Tibial nerve (tissue), 4 donors: ENCODE measurements around the gene BEND5. TPM values are rescaled to one million over a fixed set of nuclear protein-coding genes. Genes with fewer than 3 reads are reported as not detected.
A peak's percentile ranks its signal among the peaks of the same experiment; 100 is the strongest.

ENCODE experiments used
- DNase-seq, 2 donors: peaks; one replicate each; pipeline ENCODE4 v3.0.0-alpha.2; 2019; ENCODE audit warnings: low spot score in 2 of 2
- H3K27ac ChIP-seq, 4 donors: fragments of 200-600 bp; sonication (generic) in 3 of 4; one replicate each; pipeline ENCODE4 v1.5.1; 2017 to 2019; ENCODE audit warnings: mild to moderate bottlenecking in 1 of 4
- H3K27me3 ChIP-seq, 2 donors: fragments of 200-600 bp; sonication (generic) in 1 of 2; one replicate each; pipeline versions ENCODE4 v1.5.1 to v1.6.0; 2017 to 2019
- H3K36me3 ChIP-seq, 3 donors: fragments of 200-600 bp; sonication (generic); one replicate each; pipeline ENCODE4 v1.5.1; 2018 to 2019
- H3K4me1 ChIP-seq, 4 donors: fragments of 200-600 bp; sonication (generic) in 3 of 4; one replicate each; pipeline ENCODE4 v1.5.1; 2017 to 2019
- H3K4me3 ChIP-seq, 4 donors: fragments of 200-600 bp; sonication (generic) in 3 of 4; one replicate each; pipeline ENCODE4 v1.5.1; 2017 to 2019; ENCODE audit warnings: mild to moderate bottlenecking in 1 of 4, moderate library complexity in 1 of 4
- H3K9me3 ChIP-seq, 4 donors: fragments of 200-600 bp; sonication (generic) in 3 of 4; one replicate each; pipeline ENCODE4 v1.5.1; 2017 to 2019
- EP300 ChIP-seq, 2 donors: sonication (generic); formaldehyde crosslinking; IDR thresholded peaks; one replicate each; pipeline ENCODE4 v1.6.1; 2017; ENCODE audit warnings: antibody characterized with exemption in 2 of 2, mild to moderate bottlenecking in 1 of 2
- POLR2A ChIP-seq, 2 donors: fragments of 450-650 bp; IDR thresholded peaks; one replicate each; pipeline ENCODE4 v1.6.1; 2017; ENCODE audit warnings: antibody characterized with exemption in 2 of 2, mild to moderate bottlenecking in 2 of 2, moderate library complexity in 2 of 2
- WGBS, 2 donors: methylation state at CpG; one replicate each; pipeline ENCODE4 v1.1.5; 2018; 5-methylcytosine and 5-hydroxymethylcytosine counted together
- total RNA-seq, 4 donors: library from RNA; depleted of rRNA; stranded (reverse); fragments of >200 nt; gene quantifications; one replicate each; pipeline ENCODE4 v1.1.0, GENCODE V29; 2016
- TF ChIP-seq, protein P1 (sequence below), 5 experiments: fragments of 200-600 bp in 3 of 5; fragments of 450-650 bp in 2 of 5; sonication (generic) in 3 of 5; IDR thresholded peaks; one replicate each; pipeline ENCODE4 v1.5.1; 2016 to 2019; ENCODE audit warnings: antibody characterized with exemption in 5 of 5, mild to moderate bottlenecking in 3 of 5, moderate library complexity in 2 of 5

Gene BEND5
- total RNA-seq, 4 donors from 2014 or later, result 1.5 to 4.7 (median 2.8) TPM

- no peaks in the 10 kb centered on the region for H3K9me3 ChIP-seq
- H3K36me3 ChIP-seq, result no peaks in the 10 kb centered on the region
- TF ChIP-seq EP300 (IDR thresholded peaks at IDR 0.05) (no peak), POLR2A (IDR thresholded peaks at IDR 0.05) (no peak)
- TF ChIP-seq, protein P1, sequence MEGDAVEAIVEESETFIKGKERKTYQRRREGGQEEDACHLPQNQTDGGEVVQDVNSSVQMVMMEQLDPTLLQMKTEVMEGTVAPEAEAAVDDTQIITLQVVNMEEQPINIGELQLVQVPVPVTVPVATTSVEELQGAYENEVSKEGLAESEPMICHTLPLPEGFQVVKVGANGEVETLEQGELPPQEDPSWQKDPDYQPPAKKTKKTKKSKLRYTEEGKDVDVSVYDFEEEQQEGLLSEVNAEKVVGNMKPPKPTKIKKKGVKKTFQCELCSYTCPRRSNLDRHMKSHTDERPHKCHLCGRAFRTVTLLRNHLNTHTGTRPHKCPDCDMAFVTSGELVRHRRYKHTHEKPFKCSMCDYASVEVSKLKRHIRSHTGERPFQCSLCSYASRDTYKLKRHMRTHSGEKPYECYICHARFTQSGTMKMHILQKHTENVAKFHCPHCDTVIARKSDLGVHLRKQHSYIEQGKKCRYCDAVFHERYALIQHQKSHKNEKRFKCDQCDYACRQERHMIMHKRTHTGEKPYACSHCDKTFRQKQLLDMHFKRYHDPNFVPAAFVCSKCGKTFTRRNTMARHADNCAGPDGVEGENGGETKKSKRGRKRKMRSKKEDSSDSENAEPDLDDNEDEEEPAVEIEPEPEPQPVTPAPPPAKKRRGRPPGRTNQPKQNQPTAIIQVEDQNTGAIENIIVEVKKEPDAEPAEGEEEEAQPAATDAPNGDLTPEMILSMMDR (IDR thresholded peaks at IDR 0.05), result no peak
- no peak overlapping the region for H3K4me3 ChIP-seq
- H3K27ac ChIP-seq, result no peak overlapping the region
- H3K4me1 ChIP-seq, result no peaks in the 10 kb centered on the region
- no peaks in the 10 kb centered on the region for H3K27me3 ChIP-seq
- DNase-seq, result no peak
- WGBS, 2 donors, result 75 to 79% methylated on average over 2 of the region's 2 CpGs
Measured at GRCh38 chr1:48784301-48784700, 7.6 kb upstream of the BEND5 start.

GRCh38 chr1:48777219-48777895 is 666 bp upstream of the BEND5 start:
- H3K4me1 ChIP-seq, result peaks cover 0 to 27% (median 6%) of the 10 kb centered on the region in 4 donors
- no peaks in the 10 kb centered on the region for H3K36me3 ChIP-seq
- H3K27me3 ChIP-seq, result no peaks in the 10 kb centered on the region
- TF ChIP-seq EP300 (IDR thresholded peaks at IDR 0.05), result no peak
- TF ChIP-seq, protein P1 (IDR thresholded peaks at IDR 0.05), result no peak
- TF ChIP-seq POLR2A (IDR thresholded peaks at IDR 0.05), result no peak
- H3K9me3 ChIP-seq, result no peaks in the 10 kb centered on the region
- no peak for DNase-seq
- H3K4me3 ChIP-seq, result peak overlapping the region; percentile 67 to 92 (median 78)
- H3K27ac ChIP-seq, result peak overlapping the region in 1 of 4 donors; percentile 85
- WGBS, 2 donors, result 6 to 9% methylated on average over 17 of the region's 17 CpGs

DNA sequence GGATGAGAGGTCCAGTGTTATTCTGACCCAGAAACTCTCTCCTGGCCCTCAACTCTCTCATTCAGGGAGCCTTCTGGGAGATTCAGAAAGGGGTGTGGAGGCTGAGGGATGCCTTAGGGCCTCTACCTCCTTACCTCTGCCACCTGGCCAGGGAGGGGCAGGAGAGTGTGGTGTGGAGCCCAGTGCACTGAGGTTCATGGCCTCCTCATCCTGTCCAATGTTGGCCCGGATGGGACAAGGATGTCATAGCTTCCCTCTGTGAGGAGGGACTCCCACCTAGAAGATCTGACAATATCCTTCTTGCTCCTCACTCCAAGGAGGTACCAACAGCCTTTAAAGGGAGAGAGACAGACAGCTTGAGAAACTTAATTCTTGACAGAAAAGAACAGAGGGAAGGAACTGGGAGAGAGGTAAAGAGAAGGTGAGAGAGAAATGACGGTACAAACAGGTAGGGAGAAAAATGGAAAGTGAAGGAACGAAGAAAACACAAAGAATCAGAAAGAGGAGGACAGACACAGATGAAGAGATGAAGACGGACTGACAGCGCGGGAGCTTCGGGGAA is 779 bp downstream of the BEND5 start:
- peak overlapping the region; percentile 67 to 92 (median 78) for H3K4me3 ChIP-seq
- WGBS, 2 donors, result 5 to 6% methylated on average over 7 of the region's 7 CpGs
- no peaks in the 10 kb centered on the region for H3K36me3 ChIP-seq
- H3K9me3 ChIP-seq, result no peaks in the 10 kb centered on the region
- TF ChIP-seq, protein P1 (IDR thresholded peaks at IDR 0.05), result no peak
- TF ChIP-seq EP300 (IDR thresholded peaks at IDR 0.05) (no peak), POLR2A (IDR thresholded peaks at IDR 0.05) (no peak)
- H3K27ac ChIP-seq, result peak overlapping the region; percentile 56 to 87 (median 83)
- H3K27me3 ChIP-seq, result no peaks in the 10 kb centered on the region
- H3K4me1 ChIP-seq, result peaks cover 0 to 27% (median 8%) of the 10 kb centered on the region in 4 donors
- DNase-seq, result no peak

GRCh38 chr1:48773133-48773532 is 3.6 kb downstream of the BEND5 start:
- Histone ChIP-seq H3K9me3 (no peaks in the 10 kb centered on the region), H3K36me3 (no peaks in the 10 kb centered on the region), H3K27me3 (no peaks in the 10 kb centered on the region), H3K4me1 (peaks cover 0 to 31% (median 10%) of the 10 kb centered on the region in 4 donors), H3K4me3 (no peak overlapping the region), H3K27ac (no peak overlapping the region)
- no peak for TF ChIP-seq EP300 (IDR thresholded peaks at IDR 0.05)
- no peak for TF ChIP-seq POLR2A (IDR thresholded peaks at IDR 0.05)
- TF ChIP-seq, protein P1 (IDR thresholded peaks at IDR 0.05), result no peak
- 89 to 96% methylated on average over 1 of the region's 1 CpG for WGBS, 2 donors
- DNase-seq, result no peak

DNA sequence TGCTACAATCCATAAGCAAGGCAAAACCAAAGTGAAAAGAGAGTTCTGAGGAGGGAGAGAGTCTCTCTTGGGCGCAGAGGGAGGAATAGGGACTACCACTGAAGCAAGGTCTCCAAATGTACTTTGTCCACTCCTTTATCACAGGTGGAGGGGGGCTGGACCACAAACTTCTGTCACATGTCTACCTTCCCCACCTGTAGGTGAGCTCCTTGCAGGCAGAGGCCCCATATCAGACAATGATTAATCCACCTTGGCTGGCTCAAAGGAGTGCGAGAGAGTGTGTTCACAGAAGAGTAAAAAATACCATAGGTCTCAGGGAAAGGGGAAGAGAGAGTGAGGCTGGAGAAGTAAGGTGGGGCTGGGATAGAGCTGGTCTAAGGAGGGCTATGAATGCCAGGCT is 4.5 kb downstream of the BEND5 start:
- Histone ChIP-seq H3K4me1 (peaks cover 0 to 29% (median 5%) of the 10 kb centered on the region in 4 donors), H3K36me3 (no peaks in the 10 kb centered on the region), H3K27ac (no peak overlapping the region), H3K4me3 (no peak overlapping the region), H3K9me3 (no peaks in the 10 kb centered on the region), H3K27me3 (no peaks in the 10 kb centered on the region)
- no peak for DNase-seq
- TF ChIP-seq, protein P1 (IDR thresholded peaks at IDR 0.05), result no peak
- TF ChIP-seq POLR2A (IDR thresholded peaks at IDR 0.05), result no peak
- 90 to 91% methylated on average over 2 of the region's 2 CpGs for WGBS, 2 donors
